HCT116 (cell line): ENCODE results near the gene BLOC1S3. TPM values are rescaled to one million over a fixed set of nuclear protein-coding genes. Genes with fewer than 3 reads are reported as not detected.

Experiments used
- ATAC-seq: fragments of 200-7000 bp; cut with Tn5 transposase; 2 replicates; pipeline ENCODE4 v1.9.1; 2020; ENCODE audit warnings: mild to moderate bottlenecking, moderate library complexity
- BruUV-seq: library from RNA; stranded (reverse); fragments of 400-500 nt; replicated peaks from 2 replicates; lab custom pipeline; 2021; lab: Mats Ljungman, UMichigan
- CTCF ChIA-PET: fragments of 300-600 bp; sonication (Branson Sonifier 250); formaldehyde crosslinking; loops from one replicate; lab custom pipeline; 2021; ENCODE audit warnings: antibody characterized with exemption; lab: Charles Lee
- POLR2A ChIA-PET: fragments of 300-600, 350-600 bp; sonication (Branson Sonifier 250); formaldehyde crosslinking; loops from one replicate; lab custom pipeline; 2021; ENCODE audit warnings: antibody characterized with exemption; lab: Charles Lee
- RAD21 ChIA-PET, 2 experiments: fragments of 300-600 bp; sonication (Branson Sonifier 250); formaldehyde crosslinking; loops; one replicate each; lab custom pipeline; 2023; ENCODE audit warnings: low total read pairs in 2 of 2; ENCODE audit not compliant: uncharacterized antibody in 2 of 2, unreplicated experiment in 2 of 2, low non-redundant PET in 1 of 2; lab: Charles Lee
- DNase-seq: peaks from one replicate; pipeline ENCODE4 v3.0.0-alpha.2; 2010; ENCODE audit warnings: low read depth, low spot score
- H2AFZ ChIP-seq: fragments of 200-600 bp; shearing (Covaris generic), sonication (generic); 2 replicates; pipeline ENCODE4 v1.6.1; 2017; ENCODE audit warnings: low read depth, mixed run types, mixed read lengths, antibody characterized with exemption, low read length; ENCODE audit not compliant: poor library complexity, severe bottlenecking
- H3K27ac ChIP-seq: 2 replicates; pipeline ENCODE4 v1.5.1; 2012; ENCODE audit warnings: low read depth, low read length
- H3K27me3 ChIP-seq: fragments of 200-600 bp; sonication (generic); 2 replicates; pipeline ENCODE4 v1.6.1; 2016; ENCODE audit warnings: mixed run types, low read length, mixed read lengths; ENCODE audit not compliant: insufficient read depth
- H3K36me3 ChIP-seq, 2 experiments: fragments of 200-500 bp in 1 of 2; fragments of 200-600 bp in 1 of 2; sonication (Bioruptor generic) in 1 of 2; sonication (generic) in 1 of 2; 2 replicates each; pipeline versions ENCODE4 v1.5.1 to v1.6.1; 2014 to 2016; ENCODE audit warnings: low read length in 2 of 2, inconsistent platforms in 1 of 2, mixed read lengths in 1 of 2, mixed run types in 1 of 2; ENCODE audit not compliant: insufficient read depth in 2 of 2, control insufficient read depth in 1 of 2
- H3K4me1 ChIP-seq, 2 experiments: fragments of 200-600 bp in 1 of 2; sonication (generic) in 1 of 2; 2 replicates each; pipeline versions ENCODE4 v1.5.1 to v1.6.1; 2012 to 2017; ENCODE audit warnings: low read length in 2 of 2, inconsistent platforms in 1 of 2, mild to moderate bottlenecking in 1 of 2, mixed read lengths in 1 of 2, mixed run types in 1 of 2, moderate library complexity in 1 of 2; ENCODE audit not compliant: insufficient read depth in 2 of 2, control insufficient read depth in 1 of 2
- H3K4me2 ChIP-seq: fragments of 200-600 bp; sonication (generic); 2 replicates; pipeline ENCODE4 v1.6.1; 2017; ENCODE audit warnings: mixed run types, low read length, mixed read lengths
- H3K4me3 ChIP-seq, 2 experiments: fragments of 200-600 bp in 1 of 2; sonication (generic) in 1 of 2; replicated peaks in 1 of 2; 2 replicates each; pipeline ENCODE4 v1.5.1; 2011 to 2016; ENCODE audit warnings: low read length in 2 of 2, control low read depth in 1 of 2, low read depth in 1 of 2, mild to moderate bottlenecking in 1 of 2, mixed read lengths in 1 of 2, mixed run types in 1 of 2
- H3K79me2 ChIP-seq: fragments of 200-600 bp; sonication (generic); 2 replicates; pipeline ENCODE4 v1.6.1; 2017; ENCODE audit warnings: mild to moderate bottlenecking, mixed run types, low read length, moderate library complexity, mixed read lengths; ENCODE audit not compliant: insufficient read depth
- H3K9ac ChIP-seq: fragments of 200-600 bp; sonication (generic); 2 replicates; pipeline ENCODE4 v1.6.1; 2016; ENCODE audit warnings: low read length, mixed read lengths
- H3K9me2 ChIP-seq: fragments of 200-600 bp; sonication (generic), shearing (Covaris generic); 2 replicates; pipeline ENCODE4 v1.6.1; 2017; ENCODE audit warnings: mixed run types, mild to moderate bottlenecking, moderate library complexity; ENCODE audit not compliant: insufficient read depth
- H3K9me3 ChIP-seq, 2 experiments: fragments of 200-500 bp in 1 of 2; fragments of 200-600 bp in 1 of 2; sonication (Bioruptor generic) in 1 of 2; sonication (generic) in 1 of 2; 2 replicates each; pipeline ENCODE4 v1.6.1; 2014 to 2017; ENCODE audit warnings: low read length in 2 of 2, mixed read lengths in 2 of 2, inconsistent platforms in 1 of 2, low read depth in 1 of 2, mild to moderate bottlenecking in 1 of 2, mixed run types in 1 of 2, moderate library complexity in 1 of 2; ENCODE audit not compliant: control insufficient read depth in 1 of 2, insufficient read depth in 1 of 2
- H4K20me1 ChIP-seq: fragments of 200-600 bp; sonication (generic), shearing (Covaris generic); 2 replicates; pipeline ENCODE4 v1.6.1; 2017; ENCODE audit warnings: mixed run types, mild to moderate bottlenecking, moderate library complexity; ENCODE audit not compliant: insufficient read depth
- CBX3 ChIP-seq: IDR thresholded peaks from 2 replicates; pipeline ENCODE4 v1.6.1; 2012; ENCODE audit warnings: low read depth
- CEBPB ChIP-seq: IDR thresholded peaks from 2 replicates; pipeline ENCODE4 v1.6.1; 2012; ENCODE audit warnings: low read depth
- EGR1 ChIP-seq: IDR thresholded peaks from 2 replicates; pipeline ENCODE4 v1.6.1; 2012; ENCODE audit warnings: low read depth
- ELF1 ChIP-seq: IDR thresholded peaks from 2 replicates; pipeline ENCODE4 v1.6.1; 2012; ENCODE audit warnings: low read depth, borderline replicate concordance
- POLR2AphosphoS5 ChIP-seq: IDR thresholded peaks from 2 replicates; pipeline ENCODE4 v1.6.1; 2011; ENCODE audit warnings: mild to moderate bottlenecking, low read depth, low read length, moderate library complexity
- RAD21 ChIP-seq: IDR thresholded peaks from 2 replicates; pipeline ENCODE4 v1.6.1; 2012; ENCODE audit warnings: low read depth, mild to moderate bottlenecking
- SIN3A ChIP-seq: IDR thresholded peaks from 2 replicates; pipeline ENCODE4 v1.6.1; 2012; ENCODE audit warnings: low read depth
- SP1 ChIP-seq: IDR thresholded peaks from 2 replicates; pipeline ENCODE4 v1.6.1; 2012; ENCODE audit warnings: low read depth
- SRF ChIP-seq: IDR thresholded peaks from 2 replicates; pipeline ENCODE4 v1.6.1; 2012; ENCODE audit warnings: low read depth
- TCF7L2 ChIP-seq: IDR thresholded peaks from 2 replicates; pipeline ENCODE4 v1.7.0; 2011; ENCODE audit warnings: borderline replicate concordance, inconsistent platforms; ENCODE audit not compliant: insufficient read depth, insufficient read length; ENCODE audit errors: extremely low read depth
- YY1 ChIP-seq: IDR thresholded peaks from 2 replicates; pipeline ENCODE4 v1.6.1; 2011; ENCODE audit warnings: low read length, low read depth, moderate library complexity, mild to moderate bottlenecking; ENCODE audit not compliant: insufficient replicate concordance; ENCODE audit errors: extremely low read depth
- ZFX ChIP-seq: fragments of 450-650 bp; IDR thresholded peaks from 2 replicates; pipeline ENCODE4 v1.6.1; 2017
- intact Hi-C: fragments of 100-400 bp; cut with micrococcal nuclease; formaldehyde crosslinking; loops from 2 replicates; pipeline ENCODE4 v1.10.0; 2022
- total RNA-seq: library from RNA; stranded (reverse); gene quantifications from one replicate; pipeline ENCODE4 v1.2.1, GENCODE V29; 2021; ENCODE audit not compliant: unreplicated experiment
- TF ChIP-seq, protein P1 (sequence below): IDR thresholded peaks from 2 replicates; pipeline ENCODE4 v1.6.1; 2012
- TF ChIP-seq, protein P2 (sequence below): IDR thresholded peaks from 2 replicates; pipeline ENCODE4 v1.6.1; 2011; ENCODE audit warnings: mild to moderate bottlenecking, low read length, moderate library complexity; ENCODE audit not compliant: insufficient replicate concordance; ENCODE audit errors: extremely low read depth
- TF ChIP-seq, protein P3 (sequence below): IDR thresholded peaks from 2 replicates; pipeline ENCODE4 v1.6.1; 2012; ENCODE audit warnings: low read depth
- TF ChIP-seq, protein P4 (sequence below): IDR thresholded peaks from 2 replicates; pipeline ENCODE4 v1.6.1; 2012

Gene BLOC1S3
- total RNA-seq, 1 experiment from 2014 or later, result 12.2 TPM

DNA sequence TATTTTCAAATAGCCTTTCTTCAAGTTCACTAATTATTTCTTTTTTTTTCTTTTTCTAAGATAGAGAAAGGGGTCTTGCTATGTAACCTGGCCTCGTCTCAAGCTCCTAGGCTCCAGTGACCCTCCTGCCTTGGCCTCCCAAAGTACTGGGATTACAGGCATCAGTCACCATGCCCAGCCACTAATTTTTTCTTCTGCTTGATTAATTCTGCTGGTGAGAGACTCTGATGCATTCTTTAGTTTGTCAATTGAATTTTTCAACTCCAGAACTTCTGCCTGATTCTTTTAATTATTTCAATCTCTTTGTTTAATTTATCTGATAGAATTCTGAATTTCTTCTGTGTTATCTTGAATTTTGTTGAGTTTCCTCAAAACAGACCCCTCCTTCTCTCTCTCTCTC lies 11.4 kb downstream of the BLOC1S3 start:
- CTCF ChIA-PET, result no interaction called here
- no peak for DNase-seq
- BruUV-seq, result no TSS peak

DNA sequence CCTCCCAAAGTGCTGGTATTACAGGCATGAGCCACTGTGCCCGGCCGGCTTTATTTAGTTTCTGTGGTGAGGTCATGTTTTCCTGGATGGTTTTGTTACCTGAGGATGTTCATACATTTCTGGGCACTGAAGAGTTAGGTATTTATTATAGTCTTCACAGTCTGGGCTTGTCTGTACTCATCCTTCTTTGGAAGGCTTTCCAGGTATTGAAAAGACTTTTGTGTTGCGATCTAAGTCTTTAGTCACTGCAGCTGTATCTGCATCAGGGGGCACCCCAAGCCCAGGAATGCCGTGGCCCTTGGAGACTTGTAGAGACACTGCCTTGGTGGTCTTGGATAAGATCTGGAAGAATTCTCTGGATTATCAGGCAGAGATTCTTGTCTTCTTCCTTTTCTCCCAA lies 12.8 kb downstream of the BLOC1S3 start:
- Histone ChIP-seq H3K27me3 (no peaks in the 10 kb centered on the region), H3K27ac (no peak overlapping the region), H2AFZ (no peak overlapping the region), H3K4me1 (peaks cover 0 to 3% of the 10 kb centered on the region in 2 experiments; a peak in 1 of 4 replicates), H3K4me3 (no peak overlapping the region), H3K9me2 (no peaks in the 10 kb centered on the region), H4K20me1 (no peaks in the 10 kb centered on the region), H3K79me2 (no peaks in the 10 kb centered on the region), H3K36me3 (no peaks in the 10 kb centered on the region), H3K4me2 (no peak overlapping the region), H3K9me3 (no peaks in the 10 kb centered on the region), H3K9ac (no peak overlapping the region)
- BruUV-seq, result no TSS peak
- DNase-seq, result no peak
- no peak for ATAC-seq
- ChIA-PET CTCF (no interaction called here), POLR2A (no interaction called here), RAD21 (no interaction called here)
- intact Hi-C loops, result no loop called here
- no peak for TF ChIP-seq TCF7L2
- TF ChIP-seq, protein P1, sequence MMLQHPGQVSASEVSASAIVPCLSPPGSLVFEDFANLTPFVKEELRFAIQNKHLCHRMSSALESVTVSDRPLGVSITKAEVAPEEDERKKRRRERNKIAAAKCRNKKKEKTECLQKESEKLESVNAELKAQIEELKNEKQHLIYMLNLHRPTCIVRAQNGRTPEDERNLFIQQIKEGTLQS, result no peak
- TF ChIP-seq RAD21, result no peak
- TF ChIP-seq SRF, result no peak
- no peak for TF ChIP-seq YY1
- no peak for TF ChIP-seq CEBPB
- TF ChIP-seq, protein P2, sequence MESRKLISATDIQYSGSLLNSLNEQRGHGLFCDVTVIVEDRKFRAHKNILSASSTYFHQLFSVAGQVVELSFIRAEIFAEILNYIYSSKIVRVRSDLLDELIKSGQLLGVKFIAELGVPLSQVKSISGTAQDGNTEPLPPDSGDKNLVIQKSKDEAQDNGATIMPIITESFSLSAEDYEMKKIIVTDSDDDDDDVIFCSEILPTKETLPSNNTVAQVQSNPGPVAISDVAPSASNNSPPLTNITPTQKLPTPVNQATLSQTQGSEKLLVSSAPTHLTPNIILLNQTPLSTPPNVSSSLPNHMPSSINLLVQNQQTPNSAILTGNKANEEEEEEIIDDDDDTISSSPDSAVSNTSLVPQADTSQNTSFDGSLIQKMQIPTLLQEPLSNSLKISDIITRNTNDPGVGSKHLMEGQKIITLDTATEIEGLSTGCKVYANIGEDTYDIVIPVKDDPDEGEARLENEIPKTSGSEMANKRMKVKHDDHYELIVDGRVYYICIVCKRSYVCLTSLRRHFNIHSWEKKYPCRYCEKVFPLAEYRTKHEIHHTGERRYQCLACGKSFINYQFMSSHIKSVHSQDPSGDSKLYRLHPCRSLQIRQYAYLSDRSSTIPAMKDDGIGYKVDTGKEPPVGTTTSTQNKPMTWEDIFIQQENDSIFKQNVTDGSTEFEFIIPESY, result no peak
- TF ChIP-seq, protein P3, sequence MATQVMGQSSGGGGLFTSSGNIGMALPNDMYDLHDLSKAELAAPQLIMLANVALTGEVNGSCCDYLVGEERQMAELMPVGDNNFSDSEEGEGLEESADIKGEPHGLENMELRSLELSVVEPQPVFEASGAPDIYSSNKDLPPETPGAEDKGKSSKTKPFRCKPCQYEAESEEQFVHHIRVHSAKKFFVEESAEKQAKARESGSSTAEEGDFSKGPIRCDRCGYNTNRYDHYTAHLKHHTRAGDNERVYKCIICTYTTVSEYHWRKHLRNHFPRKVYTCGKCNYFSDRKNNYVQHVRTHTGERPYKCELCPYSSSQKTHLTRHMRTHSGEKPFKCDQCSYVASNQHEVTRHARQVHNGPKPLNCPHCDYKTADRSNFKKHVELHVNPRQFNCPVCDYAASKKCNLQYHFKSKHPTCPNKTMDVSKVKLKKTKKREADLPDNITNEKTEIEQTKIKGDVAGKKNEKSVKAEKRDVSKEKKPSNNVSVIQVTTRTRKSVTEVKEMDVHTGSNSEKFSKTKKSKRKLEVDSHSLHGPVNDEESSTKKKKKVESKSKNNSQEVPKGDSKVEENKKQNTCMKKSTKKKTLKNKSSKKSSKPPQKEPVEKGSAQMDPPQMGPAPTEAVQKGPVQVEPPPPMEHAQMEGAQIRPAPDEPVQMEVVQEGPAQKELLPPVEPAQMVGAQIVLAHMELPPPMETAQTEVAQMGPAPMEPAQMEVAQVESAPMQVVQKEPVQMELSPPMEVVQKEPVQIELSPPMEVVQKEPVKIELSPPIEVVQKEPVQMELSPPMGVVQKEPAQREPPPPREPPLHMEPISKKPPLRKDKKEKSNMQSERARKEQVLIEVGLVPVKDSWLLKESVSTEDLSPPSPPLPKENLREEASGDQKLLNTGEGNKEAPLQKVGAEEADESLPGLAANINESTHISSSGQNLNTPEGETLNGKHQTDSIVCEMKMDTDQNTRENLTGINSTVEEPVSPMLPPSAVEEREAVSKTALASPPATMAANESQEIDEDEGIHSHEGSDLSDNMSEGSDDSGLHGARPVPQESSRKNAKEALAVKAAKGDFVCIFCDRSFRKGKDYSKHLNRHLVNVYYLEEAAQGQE, result no peak
- TF ChIP-seq SP1, result no peak
- no peak for TF ChIP-seq POLR2AphosphoS5
- TF ChIP-seq ZFX, result no peak
- no peak for TF ChIP-seq ELF1
- no peak for TF ChIP-seq EGR1
- no peak for TF ChIP-seq CBX3
- no peak for TF ChIP-seq SIN3A

More for the DNA sequence above, 11.4 kb downstream of the BLOC1S3 start:
- Histone ChIP-seq H3K27ac (no peak overlapping the region), H2AFZ (no peak overlapping the region), H4K20me1 (no peaks in the 10 kb centered on the region)
- TF ChIP-seq, protein P4, sequence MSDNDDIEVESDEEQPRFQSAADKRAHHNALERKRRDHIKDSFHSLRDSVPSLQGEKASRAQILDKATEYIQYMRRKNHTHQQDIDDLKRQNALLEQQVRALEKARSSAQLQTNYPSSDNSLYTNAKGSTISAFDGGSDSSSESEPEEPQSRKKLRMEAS, result no peak
- no peak for TF ChIP-seq EGR1
- TF ChIP-seq, all 23 proteins: peak for 0
- Histone ChIP-seq H3K4me1 (peaks cover 0 to 3% of the 10 kb centered on the region in 2 experiments; a peak in 1 of 4 replicates), H3K27me3 (no peaks in the 10 kb centered on the region), H3K79me2 (no peaks in the 10 kb centered on the region), H3K4me3 (no peak overlapping the region), H3K9me3 (no peaks in the 10 kb centered on the region), H3K9ac (no peak overlapping the region), H3K9me2 (no peaks in the 10 kb centered on the region), H3K4me2 (no peak overlapping the region), H3K36me3 (no peaks in the 10 kb centered on the region)
- ChIA-PET RAD21 (no interaction called here), POLR2A (no interaction called here)
- no peak for ATAC-seq
- intact Hi-C loops, result loop anchor here (10.0 kb wide), 1 partner anchor 55 kb away; the partner anchor contains the start of gene EXOC3L2
